MCF 10A (cell line): ENCODE results near the gene SNX21. TPM values are rescaled to one million over a fixed set of nuclear protein-coding genes. Genes with fewer than 3 reads are reported as not detected.

Source experiments
- BruUV-seq: library from RNA; stranded (reverse); fragments of 400-500 nt; replicated peaks from 2 replicates; lab custom pipeline; 2021; lab: Mats Ljungman, UMichigan
- CTCF ChIA-PET: fragments of 300-600 bp; sonication (Branson Sonifier 250); formaldehyde crosslinking; extraction: SDS; loops from one replicate; lab custom pipeline; 2021; ENCODE audit warnings: antibody characterized with exemption, inconsistent platforms; lab: Yijun Ruan, JAX
- POLR2A ChIA-PET: fragments of 300-600, 350-650 bp; sonication (Branson Sonifier 250); formaldehyde crosslinking; extraction: SDS; loops from one replicate; lab custom pipeline; 2020; ENCODE audit warnings: antibody characterized with exemption, inconsistent platforms; lab: Yijun Ruan, JAX
- DNase-seq: peaks from one replicate; pipeline ENCODE4 v3.0.0-alpha.2; 2018; ENCODE audit not compliant: unreplicated experiment
- H3K27ac Mint-ChIP-seq: one replicate; pipeline ENCODE4 v1.8.0; 2022; ENCODE audit warnings: mild to moderate bottlenecking, low read depth, mixed read lengths; ENCODE audit not compliant: unreplicated experiment
- H3K27me3 Mint-ChIP-seq: one replicate; pipeline ENCODE4 v1.8.0; 2022; ENCODE audit warnings: mixed read lengths; ENCODE audit not compliant: insufficient read depth, unreplicated experiment
- H3K36me3 Mint-ChIP-seq: one replicate; pipeline ENCODE4 v1.8.0; 2022; ENCODE audit warnings: mild to moderate bottlenecking, moderate library complexity, mixed read lengths; ENCODE audit not compliant: insufficient read depth, unreplicated experiment
- H3K4me1 Mint-ChIP-seq: one replicate; pipeline ENCODE4 v1.8.0; 2022; ENCODE audit warnings: mixed read lengths; ENCODE audit not compliant: insufficient read depth, unreplicated experiment
- H3K4me3 Mint-ChIP-seq: one replicate; pipeline ENCODE4 v1.8.0; 2022; ENCODE audit warnings: mild to moderate bottlenecking, moderate library complexity, mixed read lengths; ENCODE audit not compliant: unreplicated experiment
- H3K9me3 Mint-ChIP-seq: one replicate; pipeline ENCODE4 v1.8.0; 2022; ENCODE audit warnings: mixed read lengths; ENCODE audit not compliant: unreplicated experiment
- intact Hi-C: fragments of 100-400 bp; cut with micrococcal nuclease; formaldehyde crosslinking; loops from 2 replicates; pipeline ENCODE4 v1.14.1; 2022
- total RNA-seq: library from RNA; stranded (reverse); gene quantifications from 2 replicates; pipeline ENCODE4 v1.2.3, GENCODE V29; 2022
- TF ChIP-seq, protein P1 (sequence below): fragments of 200-600 bp; IDR thresholded peaks from one replicate; pipeline ENCODE4 v1.8.0; 2022; ENCODE audit warnings: antibody characterized with exemption, mild to moderate bottlenecking; ENCODE audit not compliant: unreplicated experiment

Gene SNX21
- total RNA-seq, 1 experiment from 2014 or later = 8.5 TPM

DNA sequence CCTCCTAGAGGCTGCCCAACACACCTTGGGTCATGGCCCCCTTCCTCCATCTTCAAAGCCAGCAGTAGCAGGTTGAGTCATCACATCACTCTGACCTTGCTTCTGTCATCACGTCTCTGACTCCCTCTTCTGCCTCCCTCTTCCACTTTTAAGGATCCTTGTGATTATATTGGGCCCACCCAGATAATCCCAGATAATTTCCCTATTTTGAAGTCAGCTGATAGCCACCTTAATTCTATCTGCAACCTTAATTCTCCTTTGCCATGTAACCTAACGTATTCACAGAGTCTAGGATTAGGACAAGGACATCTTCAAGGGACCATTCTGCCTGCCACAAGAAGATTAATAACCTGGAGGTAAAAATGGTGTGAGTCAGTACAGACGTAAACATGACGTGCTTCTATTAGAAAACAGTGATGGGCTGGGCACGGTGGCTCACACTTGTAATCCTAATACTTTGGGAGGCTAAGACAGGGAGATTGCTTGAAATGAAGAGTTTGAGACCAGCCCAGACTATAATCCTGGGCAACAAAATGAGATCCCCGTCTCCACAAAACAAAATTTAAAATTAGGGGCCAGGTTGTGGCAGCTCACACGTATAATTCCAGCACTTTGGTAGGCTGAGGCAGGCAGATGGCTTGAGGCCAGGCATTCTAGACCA, 27.1 kb downstream of the SNX21 start:
- Mint-ChIP-seq H3K27ac (no peak overlapping the region), H3K9me3 (no peaks in the 10 kb centered on the region), H3K4me1 (peaks cover 16% of the 10 kb centered on the region), H3K27me3 (no peaks in the 10 kb centered on the region), H3K4me3 (no peak overlapping the region), H3K36me3 (peaks cover 6% of the 10 kb centered on the region)
- ChIA-PET POLR2A (interaction anchor here (0.9 to 1.4 kb wide), 2 partner anchors 20 to 52 kb away, joined by 3 to 9 read pairs; partner anchors contain the start of gene ZSWIM1), CTCF (interaction anchor here (0.9 to 1.5 kb wide), 2 partner anchors 13 to 62 kb away, joined by 4 to 6 read pairs; no protein-coding TSS in a partner anchor)
- TF ChIP-seq, protein P1, sequence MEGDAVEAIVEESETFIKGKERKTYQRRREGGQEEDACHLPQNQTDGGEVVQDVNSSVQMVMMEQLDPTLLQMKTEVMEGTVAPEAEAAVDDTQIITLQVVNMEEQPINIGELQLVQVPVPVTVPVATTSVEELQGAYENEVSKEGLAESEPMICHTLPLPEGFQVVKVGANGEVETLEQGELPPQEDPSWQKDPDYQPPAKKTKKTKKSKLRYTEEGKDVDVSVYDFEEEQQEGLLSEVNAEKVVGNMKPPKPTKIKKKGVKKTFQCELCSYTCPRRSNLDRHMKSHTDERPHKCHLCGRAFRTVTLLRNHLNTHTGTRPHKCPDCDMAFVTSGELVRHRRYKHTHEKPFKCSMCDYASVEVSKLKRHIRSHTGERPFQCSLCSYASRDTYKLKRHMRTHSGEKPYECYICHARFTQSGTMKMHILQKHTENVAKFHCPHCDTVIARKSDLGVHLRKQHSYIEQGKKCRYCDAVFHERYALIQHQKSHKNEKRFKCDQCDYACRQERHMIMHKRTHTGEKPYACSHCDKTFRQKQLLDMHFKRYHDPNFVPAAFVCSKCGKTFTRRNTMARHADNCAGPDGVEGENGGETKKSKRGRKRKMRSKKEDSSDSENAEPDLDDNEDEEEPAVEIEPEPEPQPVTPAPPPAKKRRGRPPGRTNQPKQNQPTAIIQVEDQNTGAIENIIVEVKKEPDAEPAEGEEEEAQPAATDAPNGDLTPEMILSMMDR = no peak
- intact Hi-C loops = no loop called here
- no peak for DNase-seq
- no TSS peak for BruUV-seq

DNA sequence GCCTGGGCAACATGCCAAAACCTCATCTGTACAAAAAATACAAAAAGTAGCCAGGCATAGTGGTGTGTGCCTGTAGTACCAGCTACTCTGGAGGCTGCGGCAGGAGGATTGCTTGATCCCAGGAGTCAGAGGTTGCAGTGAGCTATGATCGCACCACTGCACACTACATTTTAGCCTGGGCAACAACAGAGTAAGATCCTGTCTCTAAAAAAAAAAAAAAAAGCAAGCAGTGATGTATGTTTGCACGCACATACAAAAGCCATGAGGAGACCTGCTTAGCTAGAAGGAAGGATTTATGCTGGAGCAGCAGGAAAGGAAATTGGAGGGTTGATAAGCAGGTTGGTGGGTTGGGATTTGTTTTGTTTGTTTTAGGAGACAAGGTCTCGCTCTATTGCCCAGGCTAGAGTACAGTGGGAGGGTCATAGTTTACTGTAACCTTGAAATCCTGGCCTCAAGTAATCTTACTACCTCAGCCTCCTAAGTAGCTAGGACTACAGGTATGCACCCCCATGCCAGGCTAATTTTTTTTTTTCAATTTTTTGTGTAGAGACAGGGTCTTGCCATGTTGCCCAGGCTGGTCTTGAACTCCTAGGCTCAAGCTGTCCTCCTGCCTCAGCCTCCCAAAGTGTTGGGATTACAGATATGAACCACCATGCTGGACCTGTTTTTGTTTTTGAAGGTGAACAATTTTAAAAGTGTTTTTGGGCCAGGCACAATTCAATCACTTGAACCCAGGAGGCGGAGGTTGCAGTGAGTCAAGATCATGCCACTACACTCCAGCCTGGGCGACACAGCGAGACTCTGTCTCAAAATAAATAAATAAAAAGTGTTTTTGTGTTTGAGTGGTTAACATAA, 27.8 kb downstream of the SNX21 start:
- no peak overlapping the region for H3K4me3 Mint-ChIP-seq
- POLR2A ChIA-PET = interaction anchor here (0.9 to 1.4 kb wide), 3 partner anchors 19 to 52 kb away, joined by 3 to 9 read pairs (median 6); partner anchors contain the start of gene ZSWIM1
- CTCF ChIA-PET = interaction anchor here (0.7 to 1.5 kb wide), 3 partner anchors 12 to 1094 kb away, joined by 4 to 6 read pairs (median 4); no protein-coding TSS in a partner anchor

DNA sequence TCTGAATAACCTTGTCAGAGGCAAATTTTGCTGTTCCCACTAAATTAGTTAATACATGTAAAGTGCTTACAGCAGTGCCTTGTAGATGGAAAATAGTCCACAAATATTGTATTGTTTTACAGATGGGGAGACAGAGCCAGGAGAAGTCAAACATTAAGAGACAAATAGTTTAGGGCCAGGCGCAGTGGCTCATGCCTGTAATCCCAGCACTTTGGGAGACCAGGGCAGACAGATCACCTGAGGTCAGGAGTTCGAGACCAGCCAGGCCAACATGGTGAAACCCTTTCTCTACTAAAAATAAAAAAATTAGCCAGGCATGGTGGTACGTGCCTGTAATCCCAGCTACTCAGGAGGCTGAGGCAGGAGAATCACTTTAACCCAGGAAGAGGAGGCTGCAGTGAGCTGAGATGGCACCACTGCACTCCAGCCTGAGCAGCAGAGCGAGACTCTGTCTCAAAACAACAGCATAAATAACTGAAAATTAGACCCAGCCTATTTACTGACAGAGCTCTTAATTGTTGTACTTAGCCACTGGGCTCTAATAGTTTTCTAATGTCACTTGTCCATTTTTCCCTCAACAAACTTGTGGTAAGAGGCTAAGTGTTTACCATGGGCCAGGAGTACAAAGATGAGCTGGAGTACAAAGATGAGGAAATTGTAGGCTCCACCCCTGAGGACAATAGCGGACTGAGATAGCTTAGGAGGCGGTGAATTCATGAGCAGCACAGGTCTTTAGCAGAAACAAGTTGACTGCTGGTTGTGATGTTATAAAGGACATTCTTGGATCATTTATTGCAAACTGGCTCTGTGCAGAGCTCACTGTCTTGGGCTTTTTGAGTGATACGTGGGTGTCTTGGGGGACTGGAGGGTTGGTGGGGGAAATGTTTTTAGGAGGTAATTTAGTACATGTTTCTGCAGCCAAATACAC, 30.2 kb downstream of the SNX21 start:
- DNase-seq = no peak

More for the DNA sequence above, 27.8 kb downstream of the SNX21 start:
- Mint-ChIP-seq H3K9me3 (no peaks in the 10 kb centered on the region), H3K4me1 (peaks cover 16% of the 10 kb centered on the region), H3K27ac (no peak overlapping the region), H3K27me3 (no peaks in the 10 kb centered on the region), H3K36me3 (peaks cover 6% of the 10 kb centered on the region)
- BruUV-seq = no TSS peak
- peak; percentile 56 for DNase-seq
- intact Hi-C loops = no loop called here
- TF ChIP-seq, protein P1 = no peak

More for the DNA sequence above, 30.2 kb downstream of the SNX21 start:
- H3K4me1 Mint-ChIP-seq = peaks cover 22% of the 10 kb centered on the region
- no peaks in the 10 kb centered on the region for H3K36me3 Mint-ChIP-seq
- ChIA-PET CTCF (interaction anchor here (0.5 to 1.3 kb wide), 4 partner anchors 17 to 555 kb away, joined by 3 to 5 read pairs (median 3); no protein-coding TSS in a partner anchor), POLR2A (interaction anchor here (0.8 to 6.5 kb wide), 5 partner anchors 14 to 71 kb away, joined by 3 to 27 read pairs (median 4); partner anchors contain the start of genes PCIF1 and ZSWIM1)
- H3K4me3 Mint-ChIP-seq = no peak overlapping the region
- no TSS peak for BruUV-seq
- no peaks in the 10 kb centered on the region for H3K9me3 Mint-ChIP-seq
- H3K27me3 Mint-ChIP-seq = no peaks in the 10 kb centered on the region
- intact Hi-C loops = no loop called here
- H3K27ac Mint-ChIP-seq = no peak overlapping the region
- TF ChIP-seq, protein P1 = no peak
